DND-41 (cell line): ENCODE measurements around the gene GZMM.

ENCODE experiments used
- EZH2 ChIP-seq: IDR thresholded peaks from 3 replicates; pipeline ENCODE4 v1.6.1; 2012; ENCODE audit warnings: borderline replicate concordance, low read depth, mild to moderate bottlenecking, moderate library complexity, low read length, inconsistent platforms; ENCODE audit not compliant: severe bottlenecking
- TF ChIP-seq, protein P1 (sequence below): IDR thresholded peaks from 2 replicates; pipeline ENCODE4 v1.5.1; 2012; ENCODE audit warnings: borderline replicate concordance, low read length, moderate library complexity, mild to moderate bottlenecking; ENCODE audit not compliant: poor library complexity, severe bottlenecking; ENCODE audit errors: extremely low read depth

DNA sequence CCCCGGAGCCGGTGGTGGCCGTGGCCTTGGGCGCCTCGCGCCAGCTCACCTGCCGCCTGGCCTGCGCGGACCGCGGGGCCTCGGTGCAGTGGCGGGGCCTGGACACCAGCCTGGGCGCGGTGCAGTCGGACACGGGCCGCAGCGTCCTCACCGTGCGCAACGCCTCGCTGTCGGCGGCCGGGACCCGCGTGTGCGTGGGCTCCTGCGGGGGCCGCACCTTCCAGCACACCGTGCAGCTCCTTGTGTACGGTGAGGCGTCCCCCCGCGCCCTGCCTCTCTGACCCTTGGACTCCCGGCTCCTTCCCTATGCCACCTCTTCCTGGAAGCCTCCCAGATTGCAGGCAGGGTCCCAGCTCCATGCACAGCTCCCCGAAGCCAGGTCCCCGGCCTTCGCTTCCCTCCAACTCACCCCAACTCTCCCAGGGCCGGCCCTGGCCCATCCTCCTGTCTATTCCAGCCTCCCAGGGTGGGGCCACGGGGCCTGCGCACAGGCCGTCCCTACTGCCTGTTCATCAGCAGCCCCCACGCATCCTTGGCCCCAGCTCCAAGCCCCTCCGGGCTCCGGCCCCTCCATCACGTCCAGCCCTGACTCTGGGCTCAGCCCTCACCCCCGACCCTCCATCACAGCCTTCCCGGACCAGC is 45.9 kb upstream of the GZMM start:
- TF ChIP-seq, protein P1, sequence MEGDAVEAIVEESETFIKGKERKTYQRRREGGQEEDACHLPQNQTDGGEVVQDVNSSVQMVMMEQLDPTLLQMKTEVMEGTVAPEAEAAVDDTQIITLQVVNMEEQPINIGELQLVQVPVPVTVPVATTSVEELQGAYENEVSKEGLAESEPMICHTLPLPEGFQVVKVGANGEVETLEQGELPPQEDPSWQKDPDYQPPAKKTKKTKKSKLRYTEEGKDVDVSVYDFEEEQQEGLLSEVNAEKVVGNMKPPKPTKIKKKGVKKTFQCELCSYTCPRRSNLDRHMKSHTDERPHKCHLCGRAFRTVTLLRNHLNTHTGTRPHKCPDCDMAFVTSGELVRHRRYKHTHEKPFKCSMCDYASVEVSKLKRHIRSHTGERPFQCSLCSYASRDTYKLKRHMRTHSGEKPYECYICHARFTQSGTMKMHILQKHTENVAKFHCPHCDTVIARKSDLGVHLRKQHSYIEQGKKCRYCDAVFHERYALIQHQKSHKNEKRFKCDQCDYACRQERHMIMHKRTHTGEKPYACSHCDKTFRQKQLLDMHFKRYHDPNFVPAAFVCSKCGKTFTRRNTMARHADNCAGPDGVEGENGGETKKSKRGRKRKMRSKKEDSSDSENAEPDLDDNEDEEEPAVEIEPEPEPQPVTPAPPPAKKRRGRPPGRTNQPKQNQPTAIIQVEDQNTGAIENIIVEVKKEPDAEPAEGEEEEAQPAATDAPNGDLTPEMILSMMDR: no peak
- no peak for TF ChIP-seq EZH2
